ENCODE data around the gene NLRP1.

Gene NLRP1

GRCh38 chr17:5532581-5532980 is 51.7 kb downstream of the NLRP1 start:
- no peaks in the 10 kb centered on the region for H3K9me3 ChIP-seq (ENCODE audit: control insufficient read depth, insufficient read depth, low read length)
- no peak overlapping the region for H3K27ac ChIP-seq (ENCODE audit: low read depth, low read length)
- H3K9ac ChIP-seq (ENCODE audit: low read depth, low read length), result no peak overlapping the region
- H3K27me3 ChIP-seq (ENCODE audit: control insufficient read depth, insufficient read depth, low read length), result no peaks in the 10 kb centered on the region
- H3K4me3 ChIP-seq (ENCODE audit: low read depth, low read length), result no peak overlapping the region
- H3K36me3 ChIP-seq (ENCODE audit: control insufficient read depth, insufficient read depth, low read length), result no peaks in the 10 kb centered on the region
- H3K4me1 ChIP-seq (ENCODE audit: control insufficient read depth, insufficient read depth, low read length), result no peaks in the 10 kb centered on the region

DNA sequence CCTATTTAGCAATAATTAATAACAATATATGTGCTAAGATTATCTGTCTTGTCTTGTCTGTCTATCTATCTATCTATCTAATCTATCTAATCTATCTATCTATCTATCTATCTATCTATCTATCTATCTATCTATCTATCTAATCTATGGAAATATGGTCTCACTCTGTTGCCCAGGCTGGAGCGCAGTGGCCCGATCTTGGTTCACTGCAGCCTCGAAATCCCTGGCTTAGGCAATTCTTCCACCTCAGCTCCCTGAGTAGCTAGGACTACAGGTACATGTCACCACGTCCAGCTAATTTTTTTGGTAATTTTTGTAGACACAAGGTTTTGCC is 53.3 kb downstream of the NLRP1 start:
- Histone ChIP-seq H3K4me1 (ENCODE audit: control insufficient read depth, insufficient read depth, low read length) (no peaks in the 10 kb centered on the region), H3K36me3 (ENCODE audit: control insufficient read depth, insufficient read depth, low read length) (no peaks in the 10 kb centered on the region), H3K4me3 (ENCODE audit: low read depth, low read length) (no peak overlapping the region), H3K27me3 (ENCODE audit: control insufficient read depth, insufficient read depth, low read length) (no peaks in the 10 kb centered on the region), H3K9me3 (ENCODE audit: control insufficient read depth, insufficient read depth, low read length) (no peaks in the 10 kb centered on the region), H3K27ac (ENCODE audit: low read depth, low read length) (no peak overlapping the region), H3K9ac (ENCODE audit: low read depth, low read length) (no peak overlapping the region)

DNA sequence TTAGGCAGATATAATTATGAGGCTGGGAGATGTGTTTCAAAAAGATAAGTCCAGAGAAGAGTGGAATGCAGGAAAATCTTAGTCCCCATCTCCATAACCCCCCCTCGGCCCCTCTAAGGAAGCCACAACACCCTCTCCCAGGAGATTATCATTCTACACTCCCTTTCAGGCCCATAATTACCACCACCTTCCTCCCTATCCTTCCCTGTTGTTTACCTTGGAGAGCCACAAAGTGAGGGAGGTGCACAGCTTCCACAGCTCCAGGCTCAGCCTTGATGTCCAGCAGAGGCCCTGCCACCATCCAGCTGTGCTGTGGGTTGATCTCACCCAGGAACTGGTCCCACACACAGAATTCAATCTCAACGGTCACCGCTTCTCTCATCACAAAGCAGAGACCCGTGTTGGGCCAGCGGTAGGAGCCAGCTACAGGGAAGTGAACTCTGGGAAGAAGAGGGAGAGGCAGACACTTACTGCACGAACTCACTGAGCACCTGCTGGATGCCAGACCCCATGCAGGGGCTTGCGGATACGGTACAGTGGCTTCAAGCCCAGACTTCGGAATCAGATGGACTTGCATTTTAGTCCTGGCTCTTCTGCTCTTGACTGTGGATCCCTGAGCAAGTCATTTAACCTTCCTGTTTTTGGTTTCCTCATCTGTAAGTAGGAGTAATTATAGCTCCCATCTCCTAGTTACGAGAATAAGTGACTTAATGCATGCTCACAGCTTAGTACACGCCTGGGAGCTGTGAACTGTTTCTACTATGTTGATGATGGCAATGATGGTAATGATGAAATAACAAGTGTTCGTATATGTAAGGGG is 53.8 kb downstream of the NLRP1 start:
- Histone ChIP-seq H3K36me3 (ENCODE audit: control insufficient read depth, insufficient read depth, low read length) (no peaks in the 10 kb centered on the region), H3K4me3 (ENCODE audit: low read depth, low read length) (no peak overlapping the region), H3K27ac (ENCODE audit: low read depth, low read length) (no peak overlapping the region), H3K27me3 (ENCODE audit: control insufficient read depth, insufficient read depth, low read length) (no peaks in the 10 kb centered on the region), H3K4me1 (ENCODE audit: control insufficient read depth, insufficient read depth, low read length) (no peaks in the 10 kb centered on the region), H3K9me3 (ENCODE audit: control insufficient read depth, insufficient read depth, low read length) (no peaks in the 10 kb centered on the region), H3K9ac (ENCODE audit: low read depth, low read length) (no peak overlapping the region)

- no peak overlapping the region for H3K4me3 ChIP-seq (ENCODE audit: low read depth, low read length)
- H3K27me3 ChIP-seq (ENCODE audit: control insufficient read depth, insufficient read depth, low read length), result no peaks in the 10 kb centered on the region
- no peaks in the 10 kb centered on the region for H3K4me1 ChIP-seq (ENCODE audit: control insufficient read depth, insufficient read depth, low read length)
- H3K27ac ChIP-seq (ENCODE audit: low read depth, low read length), result no peak overlapping the region
- no peak overlapping the region for H3K9ac ChIP-seq (ENCODE audit: low read depth, low read length)
- no peaks in the 10 kb centered on the region for H3K36me3 ChIP-seq (ENCODE audit: control insufficient read depth, insufficient read depth, low read length)
- no peaks in the 10 kb centered on the region for H3K9me3 ChIP-seq (ENCODE audit: control insufficient read depth, insufficient read depth, low read length)
Observed at GRCh38 chr17:5527601-5528250, 56.6 kb downstream of the NLRP1 start.

DNA sequence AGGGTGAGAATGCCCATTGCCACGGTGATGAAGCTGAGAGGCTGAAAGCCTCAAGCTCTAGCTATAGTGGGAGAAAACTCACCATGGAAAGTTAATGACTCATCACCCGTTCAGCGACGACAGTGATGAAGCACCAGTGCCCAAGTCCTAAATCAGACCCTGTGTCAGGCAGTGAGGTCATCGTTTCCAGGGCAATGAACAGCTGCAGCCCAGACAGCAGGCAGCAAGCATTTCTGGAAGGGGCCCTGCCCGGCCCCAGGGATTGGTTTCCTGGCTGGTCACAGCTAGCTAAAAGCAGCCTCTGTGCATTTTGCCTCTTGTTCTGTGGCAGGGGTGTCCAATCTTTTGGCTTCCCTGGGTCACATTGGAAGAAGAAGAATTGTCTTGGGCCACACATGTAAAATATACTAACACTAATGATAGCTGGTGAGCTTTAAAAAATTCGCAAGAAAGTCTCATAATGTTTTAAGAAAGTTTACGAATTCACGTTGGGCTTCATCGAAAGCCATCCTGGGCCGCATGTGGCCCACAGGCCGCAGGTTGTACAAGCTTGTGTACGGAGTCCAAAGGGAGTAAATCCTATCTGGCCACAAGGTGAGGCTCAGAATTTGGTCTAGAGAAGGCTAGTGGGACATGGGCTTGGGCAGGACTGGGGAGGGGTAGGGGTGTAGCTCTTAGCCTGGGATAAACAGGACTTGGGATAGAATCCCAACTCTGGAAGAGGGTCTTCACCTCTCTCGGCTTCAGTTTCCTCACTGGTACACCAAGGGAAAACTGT is 57.3 kb downstream of the NLRP1 start:
- no peak overlapping the region for H3K27ac ChIP-seq (ENCODE audit: low read depth, low read length)
- H3K4me3 ChIP-seq (ENCODE audit: low read depth, low read length), result no peak overlapping the region
- H3K9me3 ChIP-seq (ENCODE audit: control insufficient read depth, insufficient read depth, low read length), result no peaks in the 10 kb centered on the region
- no peak overlapping the region for H3K9ac ChIP-seq (ENCODE audit: low read depth, low read length)
- no peaks in the 10 kb centered on the region for H3K36me3 ChIP-seq (ENCODE audit: control insufficient read depth, insufficient read depth, low read length)
- no peaks in the 10 kb centered on the region for H3K4me1 ChIP-seq (ENCODE audit: control insufficient read depth, insufficient read depth, low read length)
- no peaks in the 10 kb centered on the region for H3K27me3 ChIP-seq (ENCODE audit: control insufficient read depth, insufficient read depth, low read length)

DNA sequence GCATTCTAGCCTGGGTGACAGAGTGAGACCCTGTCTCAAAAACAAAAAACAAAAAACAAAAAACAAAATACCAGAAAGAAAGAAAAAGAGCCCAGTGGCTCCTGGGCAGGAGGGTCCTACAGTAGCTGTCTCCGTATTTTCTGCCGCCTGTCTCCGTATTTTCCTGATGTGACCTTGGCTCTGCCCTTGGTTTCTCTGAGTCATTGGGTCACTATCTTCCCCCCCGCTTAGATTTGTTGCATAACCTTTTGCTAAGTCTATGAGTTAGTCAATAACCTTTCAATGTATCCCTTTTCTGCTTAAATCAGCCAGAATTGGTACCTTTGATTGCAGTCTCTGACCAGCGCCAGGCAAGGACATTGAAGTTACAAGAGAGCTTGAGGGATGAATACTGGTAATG is 61.1 kb downstream of the NLRP1 start:
- H3K9ac ChIP-seq (ENCODE audit: low read depth, low read length), result no peak overlapping the region
- H3K4me1 ChIP-seq (ENCODE audit: control insufficient read depth, insufficient read depth, low read length), result no peaks in the 10 kb centered on the region
- no peak overlapping the region for H3K27ac ChIP-seq (ENCODE audit: low read depth, low read length)
- H3K4me3 ChIP-seq (ENCODE audit: low read depth, low read length), result no peak overlapping the region
- no peaks in the 10 kb centered on the region for H3K27me3 ChIP-seq (ENCODE audit: control insufficient read depth, insufficient read depth, low read length)
- H3K9me3 ChIP-seq (ENCODE audit: control insufficient read depth, insufficient read depth, low read length), result no peaks in the 10 kb centered on the region
- no peaks in the 10 kb centered on the region for H3K36me3 ChIP-seq (ENCODE audit: control insufficient read depth, insufficient read depth, low read length)

DNA sequence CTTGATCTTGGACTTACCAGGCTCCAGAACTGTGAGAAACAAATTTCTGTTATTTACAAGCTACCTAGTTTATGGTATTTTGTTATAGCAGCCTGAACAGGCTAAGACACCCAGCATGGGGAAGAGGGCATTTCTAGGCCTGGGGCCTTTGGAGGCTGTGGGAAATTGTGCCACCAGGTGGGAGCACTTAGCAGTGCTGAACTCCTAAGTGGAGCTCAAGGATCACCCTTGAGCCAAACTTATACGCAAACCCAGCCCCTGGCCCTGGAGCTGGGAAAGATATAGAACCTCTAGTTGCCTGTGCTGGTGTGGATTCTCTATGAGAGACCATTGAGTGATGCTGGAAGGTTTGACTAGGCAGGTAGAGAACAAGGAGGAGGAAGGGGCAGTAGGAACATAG is 61.8 kb downstream of the NLRP1 start:
- Histone ChIP-seq H3K27ac (ENCODE audit: low read depth, low read length) (no peak overlapping the region), H3K27me3 (ENCODE audit: control insufficient read depth, insufficient read depth, low read length) (no peaks in the 10 kb centered on the region), H3K9ac (ENCODE audit: low read depth, low read length) (no peak overlapping the region), H3K4me1 (ENCODE audit: control insufficient read depth, insufficient read depth, low read length) (no peaks in the 10 kb centered on the region), H3K9me3 (ENCODE audit: control insufficient read depth, insufficient read depth, low read length) (no peaks in the 10 kb centered on the region), H3K36me3 (ENCODE audit: control insufficient read depth, insufficient read depth, low read length) (no peaks in the 10 kb centered on the region), H3K4me3 (ENCODE audit: low read depth, low read length) (no peak overlapping the region)

DNA sequence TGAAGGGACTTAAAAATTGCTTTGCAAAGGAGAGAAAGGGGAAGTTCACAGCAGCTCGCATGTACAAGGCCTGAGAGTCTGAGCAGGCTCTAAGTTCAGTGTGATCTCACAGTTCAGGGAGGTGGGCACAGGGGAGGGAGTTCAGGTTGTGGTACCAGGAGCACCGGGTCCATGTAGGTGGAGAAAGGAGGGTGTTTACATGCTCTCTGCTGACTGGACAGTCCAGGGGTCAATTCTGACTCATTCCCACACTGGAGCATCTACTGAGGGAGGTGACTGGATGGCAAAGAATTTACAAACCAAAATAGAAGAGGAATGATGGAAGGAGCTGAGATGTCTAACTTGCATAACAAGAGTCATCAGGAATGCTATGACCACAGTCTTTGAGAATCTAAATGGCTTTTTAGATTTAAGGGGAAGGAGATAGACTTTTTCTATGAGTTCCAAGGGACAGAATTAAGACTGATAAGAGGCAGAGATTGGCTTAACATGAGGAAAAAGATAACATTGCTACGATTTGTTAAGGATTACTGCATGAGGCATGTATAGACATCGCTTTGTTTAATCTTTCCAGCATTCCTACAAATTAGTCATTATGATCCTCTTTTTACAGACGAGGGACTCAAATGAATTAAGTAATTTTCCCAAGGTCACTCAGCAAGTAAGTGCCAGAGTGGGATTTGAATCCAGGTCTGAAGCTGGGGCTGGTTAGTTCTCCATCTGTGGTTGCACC is 68.1 kb downstream of the NLRP1 start:
- no peaks in the 10 kb centered on the region for H3K9me3 ChIP-seq (ENCODE audit: control insufficient read depth, insufficient read depth, low read length)
- H3K27ac ChIP-seq (ENCODE audit: low read depth, low read length), result no peak overlapping the region
- H3K9ac ChIP-seq (ENCODE audit: low read depth, low read length), result no peak overlapping the region
- no peaks in the 10 kb centered on the region for H3K27me3 ChIP-seq (ENCODE audit: control insufficient read depth, insufficient read depth, low read length)
- H3K4me3 ChIP-seq (ENCODE audit: low read depth, low read length), result no peak overlapping the region
- H3K36me3 ChIP-seq (ENCODE audit: control insufficient read depth, insufficient read depth, low read length), result no peaks in the 10 kb centered on the region
- no peaks in the 10 kb centered on the region for H3K4me1 ChIP-seq (ENCODE audit: control insufficient read depth, insufficient read depth, low read length)

DNA sequence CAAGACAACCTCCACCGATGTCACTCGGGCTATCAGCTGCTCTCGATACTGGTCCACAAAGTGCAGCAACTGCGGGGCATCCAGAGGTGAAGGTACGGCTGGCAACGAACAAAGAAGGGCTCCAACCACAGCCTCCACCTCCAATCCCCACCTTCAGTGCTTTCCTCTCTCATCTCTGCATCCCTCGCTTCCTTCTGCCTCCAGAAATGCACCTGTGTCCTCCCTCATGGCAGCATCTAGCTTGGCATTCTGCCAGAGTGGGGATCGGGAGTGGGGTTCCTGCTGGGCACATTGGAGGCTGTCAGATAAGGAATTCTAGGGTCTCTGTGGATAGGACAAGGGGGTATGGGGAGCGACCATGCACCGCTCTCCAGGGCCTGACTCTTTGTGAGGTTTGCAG is 69.3 kb downstream of the NLRP1 start:
- Histone ChIP-seq H3K4me1 (ENCODE audit: control insufficient read depth, insufficient read depth, low read length) (no peaks in the 10 kb centered on the region), H3K27ac (ENCODE audit: low read depth, low read length) (no peak overlapping the region), H3K27me3 (ENCODE audit: control insufficient read depth, insufficient read depth, low read length) (no peaks in the 10 kb centered on the region), H3K9me3 (ENCODE audit: control insufficient read depth, insufficient read depth, low read length) (no peaks in the 10 kb centered on the region), H3K36me3 (ENCODE audit: control insufficient read depth, insufficient read depth, low read length) (no peaks in the 10 kb centered on the region), H3K4me3 (ENCODE audit: low read depth, low read length) (no peak overlapping the region), H3K9ac (ENCODE audit: low read depth, low read length) (no peak overlapping the region)

DNA sequence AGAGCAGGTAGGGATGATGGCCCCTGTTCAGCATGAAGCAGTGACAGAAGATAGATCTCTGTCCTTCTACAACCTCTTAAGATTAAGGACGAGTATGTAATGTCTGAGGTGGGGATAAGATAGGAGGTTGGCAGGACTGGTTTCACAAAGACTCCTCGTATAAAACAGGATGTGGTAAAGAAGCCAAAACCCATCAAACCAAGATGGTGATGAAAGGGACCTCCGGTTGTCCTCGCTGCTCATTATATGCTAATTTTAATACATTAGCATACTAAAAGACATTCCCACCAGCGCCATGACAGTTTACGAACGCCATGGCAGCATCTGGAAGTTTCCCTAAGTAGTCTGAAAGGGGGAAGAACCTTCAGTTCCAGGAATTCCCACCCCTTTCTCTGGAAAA is 70.7 kb downstream of the NLRP1 start:
- Histone ChIP-seq H3K9me3 (ENCODE audit: control insufficient read depth, insufficient read depth, low read length) (no peaks in the 10 kb centered on the region), H3K36me3 (ENCODE audit: control insufficient read depth, insufficient read depth, low read length) (no peaks in the 10 kb centered on the region), H3K9ac (ENCODE audit: low read depth, low read length) (no peak overlapping the region), H3K27ac (ENCODE audit: low read depth, low read length) (no peak overlapping the region), H3K27me3 (ENCODE audit: control insufficient read depth, insufficient read depth, low read length) (no peaks in the 10 kb centered on the region), H3K4me1 (ENCODE audit: control insufficient read depth, insufficient read depth, low read length) (no peaks in the 10 kb centered on the region), H3K4me3 (ENCODE audit: low read depth, low read length) (no peak overlapping the region)

All from HUES48 (cell line).